ENCODE data around the gene ARHGAP28. TPM values are rescaled to one million over a fixed set of nuclear protein-coding genes. Genes with fewer than 3 reads are reported as not detected.

The ARHGAP28 gene
- total RNA-seq, 2 donors from 2014 or later, result 110 to 133 TPM

DNA sequence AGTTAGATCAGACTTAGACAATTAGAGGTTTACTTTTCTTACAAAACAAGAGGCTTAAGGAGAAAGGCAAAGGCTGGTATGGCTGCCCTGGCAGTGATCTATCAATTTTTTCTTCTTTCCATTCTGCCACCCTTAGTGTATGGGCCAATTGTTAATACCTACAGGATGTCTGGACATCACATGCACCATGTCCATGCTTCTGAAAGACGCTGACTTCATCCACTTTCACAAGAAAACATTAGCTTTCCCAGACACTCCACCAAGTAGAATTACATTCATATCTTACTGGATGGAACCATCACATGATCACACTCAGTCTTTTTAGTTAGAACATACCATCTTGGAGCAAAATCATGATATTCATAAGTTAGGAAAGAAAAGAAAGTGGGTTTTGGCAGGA, 120.9 kb downstream of the ARHGAP28 start:
- no peak overlapping the region for H3K27ac Mint-ChIP-seq
- peaks cover 44% of the 10 kb centered on the region for H3K9me3 Mint-ChIP-seq
- no peaks in the 10 kb centered on the region for H3K27me3 Mint-ChIP-seq (ENCODE audit: insufficient read depth)
- TF ChIP-seq, protein P1, sequence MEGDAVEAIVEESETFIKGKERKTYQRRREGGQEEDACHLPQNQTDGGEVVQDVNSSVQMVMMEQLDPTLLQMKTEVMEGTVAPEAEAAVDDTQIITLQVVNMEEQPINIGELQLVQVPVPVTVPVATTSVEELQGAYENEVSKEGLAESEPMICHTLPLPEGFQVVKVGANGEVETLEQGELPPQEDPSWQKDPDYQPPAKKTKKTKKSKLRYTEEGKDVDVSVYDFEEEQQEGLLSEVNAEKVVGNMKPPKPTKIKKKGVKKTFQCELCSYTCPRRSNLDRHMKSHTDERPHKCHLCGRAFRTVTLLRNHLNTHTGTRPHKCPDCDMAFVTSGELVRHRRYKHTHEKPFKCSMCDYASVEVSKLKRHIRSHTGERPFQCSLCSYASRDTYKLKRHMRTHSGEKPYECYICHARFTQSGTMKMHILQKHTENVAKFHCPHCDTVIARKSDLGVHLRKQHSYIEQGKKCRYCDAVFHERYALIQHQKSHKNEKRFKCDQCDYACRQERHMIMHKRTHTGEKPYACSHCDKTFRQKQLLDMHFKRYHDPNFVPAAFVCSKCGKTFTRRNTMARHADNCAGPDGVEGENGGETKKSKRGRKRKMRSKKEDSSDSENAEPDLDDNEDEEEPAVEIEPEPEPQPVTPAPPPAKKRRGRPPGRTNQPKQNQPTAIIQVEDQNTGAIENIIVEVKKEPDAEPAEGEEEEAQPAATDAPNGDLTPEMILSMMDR (conservative IDR thresholded peaks at IDR 0.05), result no peak
- H3K4me1 Mint-ChIP-seq, result peaks cover 2% of the 10 kb centered on the region
- Histone ChIP-seq H3K27me3 (ENCODE audit: control insufficient read depth, insufficient read depth, low read length, poor library complexity, severe bottlenecking) (no peaks in the 10 kb centered on the region), H3K36me3 (ENCODE audit: control insufficient read depth, insufficient read depth, low read length) (peaks cover 89% of the 10 kb centered on the region), H3K4me1 (ENCODE audit: control insufficient read depth, insufficient read depth, low read length) (no peaks in the 10 kb centered on the region), H3K27ac (ENCODE audit: low read depth, low read length) (no peak overlapping the region), H3K4me3 (ENCODE audit: low read length) (peak overlapping the region; percentile 27), H3K9ac (ENCODE audit: extremely low read depth, low read length, poor library complexity, severe bottlenecking) (no peak overlapping the region), H3K9me3 (ENCODE audit: control insufficient read depth, low read length) (peaks cover 54% of the 10 kb centered on the region)
- no peak overlapping the region for H3K4me3 Mint-ChIP-seq
- no peak for DNase-seq
- peaks cover 93% of the 10 kb centered on the region for H3K36me3 Mint-ChIP-seq (ENCODE audit: low read depth)
- 95% methylated on average over 1 of the region's 1 CpG; no CpG with 5 or more reads in 1 of the 2 experiments for WGBS, 2 experiments (ENCODE audit: insufficient coverage in 1 of 2, insufficient read length in 1 of 2)

DNA sequence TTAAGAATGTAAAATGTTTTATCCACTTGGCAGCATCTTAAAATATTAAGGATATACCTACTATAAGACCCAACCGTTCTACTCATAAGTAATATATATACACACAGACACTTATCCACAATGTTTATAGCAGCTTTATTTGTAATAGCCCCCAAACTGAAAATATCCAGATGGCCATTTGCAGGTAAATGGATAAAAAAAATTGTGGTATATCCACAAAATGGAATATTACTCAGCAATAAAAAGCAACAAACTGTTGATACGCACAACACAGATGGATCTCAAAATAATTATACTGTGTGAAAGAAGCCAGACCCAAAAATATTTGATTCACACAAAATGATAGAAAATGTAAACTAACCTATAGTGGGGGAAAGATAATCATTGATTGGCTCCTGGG, 122.0 kb downstream of the ARHGAP28 start:
- 94% methylated on average over 2 of the region's 2 CpGs; no CpG with 5 or more reads in 1 of the 2 experiments for WGBS, 2 experiments (ENCODE audit: insufficient coverage in 1 of 2, insufficient read length in 1 of 2)
- Histone ChIP-seq H3K36me3 (ENCODE audit: control insufficient read depth, insufficient read depth, low read length) (peaks cover 86% of the 10 kb centered on the region), H3K4me3 (ENCODE audit: low read length) (peak overlapping the region; percentile 27), H3K27me3 (ENCODE audit: control insufficient read depth, insufficient read depth, low read length, poor library complexity, severe bottlenecking) (no peaks in the 10 kb centered on the region), H3K9me3 (ENCODE audit: control insufficient read depth, low read length) (peaks cover 54% of the 10 kb centered on the region), H3K27ac (ENCODE audit: low read depth, low read length) (no peak overlapping the region), H3K9ac (ENCODE audit: extremely low read depth, low read length, poor library complexity, severe bottlenecking) (no peak overlapping the region), H3K4me1 (ENCODE audit: control insufficient read depth, insufficient read depth, low read length) (no peaks in the 10 kb centered on the region)
- Mint-ChIP-seq H3K9me3 (peaks cover 50% of the 10 kb centered on the region), H3K36me3 (ENCODE audit: low read depth) (peaks cover 93% of the 10 kb centered on the region), H3K4me3 (no peak overlapping the region), H3K4me1 (no peaks in the 10 kb centered on the region), H3K27me3 (ENCODE audit: insufficient read depth) (no peaks in the 10 kb centered on the region), H3K27ac (no peak overlapping the region)
- TF ChIP-seq, protein P1 (conservative IDR thresholded peaks at IDR 0.05), result no peak
- DNase-seq, result no peak

DNA sequence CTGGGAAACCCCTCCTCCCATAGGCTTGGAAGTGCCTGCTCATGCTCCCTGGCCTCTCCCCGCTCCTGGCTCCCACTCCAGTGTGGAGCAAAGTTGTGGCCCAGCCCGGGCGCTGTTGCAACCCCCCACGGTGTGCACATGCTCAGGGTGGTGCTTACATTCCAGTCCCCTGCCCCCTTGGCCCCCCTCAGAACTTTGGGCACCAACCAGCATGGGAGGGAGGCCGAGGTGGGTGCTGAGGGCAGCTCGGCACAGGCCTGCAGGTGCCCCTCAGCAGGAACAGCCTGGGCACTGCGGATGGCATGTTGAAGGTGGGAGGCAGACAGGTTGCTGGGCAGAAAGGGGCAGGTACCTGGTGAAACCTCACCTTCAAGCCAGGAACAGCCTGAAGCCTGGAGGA, 125.3 kb downstream of the ARHGAP28 start:
- TF ChIP-seq, protein P1 (conservative IDR thresholded peaks at IDR 0.05), result no peak
- WGBS, 2 experiments (ENCODE audit: insufficient coverage in 1 of 2, insufficient read length in 1 of 2), result 92 to 95% methylated on average over 2 to 7 of the region's 7 CpGs
- H3K36me3 Mint-ChIP-seq (ENCODE audit: low read depth), result peaks cover 84% of the 10 kb centered on the region

More for the DNA sequence above, 125.3 kb downstream of the ARHGAP28 start:
- H3K4me1 Mint-ChIP-seq, result peaks cover 14% of the 10 kb centered on the region
- H3K27me3 ChIP-seq (ENCODE audit: control insufficient read depth, insufficient read depth, low read length, poor library complexity, severe bottlenecking), result no peaks in the 10 kb centered on the region
- no peak overlapping the region for H3K27ac ChIP-seq (ENCODE audit: low read depth, low read length)
- H3K9me3 ChIP-seq (ENCODE audit: control insufficient read depth, low read length), result peaks cover 53% of the 10 kb centered on the region
- DNase-seq, result no peak
- peaks cover 4% of the 10 kb centered on the region for H3K4me1 ChIP-seq (ENCODE audit: control insufficient read depth, insufficient read depth, low read length)
- no peak overlapping the region for H3K9ac ChIP-seq (ENCODE audit: extremely low read depth, low read length, poor library complexity, severe bottlenecking)
- no peak overlapping the region for H3K4me3 ChIP-seq (ENCODE audit: low read length)
- no peaks in the 10 kb centered on the region for H3K27me3 Mint-ChIP-seq (ENCODE audit: insufficient read depth)
- H3K27ac Mint-ChIP-seq, result no peak overlapping the region
- peaks cover 74% of the 10 kb centered on the region for H3K36me3 ChIP-seq (ENCODE audit: control insufficient read depth, insufficient read depth, low read length)
- peaks cover 50% of the 10 kb centered on the region for H3K9me3 Mint-ChIP-seq
- H3K4me3 Mint-ChIP-seq, result no peak overlapping the region
